A673 (cell line): ENCODE measurements around the gene CFAP210.

Experiments used
- CTCF ChIP-seq: fragments of 300-800, 200-600 bp; sonication (generic); conservative IDR thresholded peaks from 2 replicates; pipeline ENCODE4 v1.5.1; 2017; ENCODE audit warnings: low read depth, mild to moderate bottlenecking, antibody characterized with exemption, low read length, moderate library complexity, mixed read lengths
- EZH2 ChIP-seq: fragments of 200-600 bp; sonication (generic); IDR thresholded peaks from 2 replicates; pipeline ENCODE4 v1.6.1; 2017; ENCODE audit warnings: borderline replicate concordance, low read depth, mild to moderate bottlenecking, mixed read lengths, antibody characterized with exemption, low read length; ENCODE audit not compliant: poor library complexity, severe bottlenecking

- TF ChIP-seq EZH2 (no peak), CTCF (no peak)
Observed at GRCh38 chr2:169647496-169647895, 46.7 kb downstream of the CFAP210 start.
